HG03442 (cell line): ENCODE data around the gene ZNF618.

Experiments
- ATAC-seq: cut with Tn5 transposase; IDR thresholded peaks from one replicate; pipeline ENCODE4 v1.9.1; 2021; ENCODE audit warnings: mild to moderate bottlenecking, moderate library complexity; ENCODE audit not compliant: unreplicated experiment

The ZNF618 gene

GRCh38 chr9:113876151-113876992 lies at the start of gene ZNF618:
Gene ZNF618 (plus strand): TSS chr9:113876309. CDS start chr9:113876381, 72 bp downstream.
- no peak for ATAC-seq

GRCh38 chr9:113828221-113828620 lies 47.9 kb upstream of the ZNF618 start:
- ATAC-seq = no peak

GRCh38 chr9:113837334-113837733 lies 38.8 kb upstream of the ZNF618 start:
- no peak for ATAC-seq

- ATAC-seq = no peak
These were observed 34.0 kb upstream of the ZNF618 start for GRCh38 chr9:113842086-113842485.

- ATAC-seq = no peak
These were observed 31.6 kb upstream of the ZNF618 start for GRCh38 chr9:113844466-113844865.

- ATAC-seq = no peak
These were observed 24.8 kb upstream of the ZNF618 start for GRCh38 chr9:113851359-113851758.

GRCh38 chr9:113851873-113852272 lies 24.2 kb upstream of the ZNF618 start:
- no peak for ATAC-seq

GRCh38 chr9:113853333-113853732 lies 22.8 kb upstream of the ZNF618 start:
- ATAC-seq = no peak

GRCh38 chr9:113854310-113854709 lies 21.8 kb upstream of the ZNF618 start:
- no peak for ATAC-seq

- peak; percentile 72 for ATAC-seq
These were observed 18.2 kb upstream of the ZNF618 start for GRCh38 chr9:113857875-113858274.

GRCh38 chr9:113858282-113858681 lies 17.8 kb upstream of the ZNF618 start:
- ATAC-seq = no peak

GRCh38 chr9:113863345-113863744 lies 12.8 kb upstream of the ZNF618 start:
- ATAC-seq = no peak

GRCh38 chr9:113868501-113868900 lies 7.6 kb upstream of the ZNF618 start:
- no peak for ATAC-seq

- ATAC-seq = no peak
These were observed 3.5 kb upstream of the ZNF618 start for GRCh38 chr9:113872485-113873143.

GRCh38 chr9:113873446-113873845 lies 2.7 kb upstream of the ZNF618 start:
- ATAC-seq = no peak

GRCh38 chr9:113873926-113874325 lies 2.2 kb upstream of the ZNF618 start:
- no peak for ATAC-seq

GRCh38 chr9:113875459-113876150 lies 504 bp upstream of the ZNF618 start:
- ATAC-seq = no peak

- ATAC-seq = no peak
These were observed 872 bp downstream of the ZNF618 start for GRCh38 chr9:113876993-113877368.

- ATAC-seq = no peak
These were observed 3.2 kb downstream of the ZNF618 start for GRCh38 chr9:113879318-113879717.

- no peak for ATAC-seq
These were observed 3.8 kb downstream of the ZNF618 start for GRCh38 chr9:113879911-113880310.

GRCh38 chr9:113882181-113882580 lies 6.1 kb downstream of the ZNF618 start:
- no peak for ATAC-seq
